ENCODE results near the gene NUDT14.

- no peak for TF ChIP-seq CTCF (IDR thresholded peaks at IDR 0.05)
- TF ChIP-seq ZFX (IDR thresholded peaks at IDR 0.05; ENCODE audit: borderline replicate concordance): no peak
Measured at GRCh38 chr14:105203701-105204100, 22.6 kb upstream of the NUDT14 start.

Measured in 22Rv1 (cell line).